ENCODE results near the gene ICAM2.

DNA sequence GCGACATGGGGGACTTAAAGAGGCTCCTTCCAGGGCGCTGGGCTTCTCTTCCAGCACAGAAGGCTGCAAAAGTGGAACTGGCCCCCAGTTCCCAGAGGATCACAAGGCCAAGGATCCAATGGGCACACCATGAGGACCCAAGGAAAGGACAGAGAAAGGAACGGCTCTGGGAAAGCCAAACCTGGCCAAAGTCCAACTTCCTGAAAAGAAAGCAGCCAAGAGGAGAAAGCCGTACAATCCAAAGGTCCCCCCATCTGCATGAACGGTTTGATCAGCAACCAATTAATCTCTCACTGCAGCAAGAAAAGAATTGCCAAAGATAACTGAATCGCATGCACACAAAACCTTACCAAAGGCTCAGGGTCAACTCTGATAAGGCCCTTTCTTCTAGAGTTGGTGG, 19.8 kb upstream of the ICAM2 start:
- TF ChIP-seq, protein P1, sequence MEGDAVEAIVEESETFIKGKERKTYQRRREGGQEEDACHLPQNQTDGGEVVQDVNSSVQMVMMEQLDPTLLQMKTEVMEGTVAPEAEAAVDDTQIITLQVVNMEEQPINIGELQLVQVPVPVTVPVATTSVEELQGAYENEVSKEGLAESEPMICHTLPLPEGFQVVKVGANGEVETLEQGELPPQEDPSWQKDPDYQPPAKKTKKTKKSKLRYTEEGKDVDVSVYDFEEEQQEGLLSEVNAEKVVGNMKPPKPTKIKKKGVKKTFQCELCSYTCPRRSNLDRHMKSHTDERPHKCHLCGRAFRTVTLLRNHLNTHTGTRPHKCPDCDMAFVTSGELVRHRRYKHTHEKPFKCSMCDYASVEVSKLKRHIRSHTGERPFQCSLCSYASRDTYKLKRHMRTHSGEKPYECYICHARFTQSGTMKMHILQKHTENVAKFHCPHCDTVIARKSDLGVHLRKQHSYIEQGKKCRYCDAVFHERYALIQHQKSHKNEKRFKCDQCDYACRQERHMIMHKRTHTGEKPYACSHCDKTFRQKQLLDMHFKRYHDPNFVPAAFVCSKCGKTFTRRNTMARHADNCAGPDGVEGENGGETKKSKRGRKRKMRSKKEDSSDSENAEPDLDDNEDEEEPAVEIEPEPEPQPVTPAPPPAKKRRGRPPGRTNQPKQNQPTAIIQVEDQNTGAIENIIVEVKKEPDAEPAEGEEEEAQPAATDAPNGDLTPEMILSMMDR (IDR thresholded peaks at IDR 0.05) = no peak
- no peak for TF ChIP-seq EP300 (IDR thresholded peaks at IDR 0.05)
- no peak for TF ChIP-seq POLR2A (IDR thresholded peaks at IDR 0.05)
- TF ChIP-seq POLR2AphosphoS5 (IDR thresholded peaks at IDR 0.05) = no peak

All from gastroesophageal sphincter (tissue), 3 donors.